ENCODE data around the gene PLCXD3. TPM values are rescaled to one million over a fixed set of nuclear protein-coding genes. Genes with fewer than 3 reads are reported as not detected.

The PLCXD3 gene
- polyA plus RNA-seq, 1 donor (not counting 4 experiments of a cell fraction or from before 2014, with no cell fraction given): not detected

DNA sequence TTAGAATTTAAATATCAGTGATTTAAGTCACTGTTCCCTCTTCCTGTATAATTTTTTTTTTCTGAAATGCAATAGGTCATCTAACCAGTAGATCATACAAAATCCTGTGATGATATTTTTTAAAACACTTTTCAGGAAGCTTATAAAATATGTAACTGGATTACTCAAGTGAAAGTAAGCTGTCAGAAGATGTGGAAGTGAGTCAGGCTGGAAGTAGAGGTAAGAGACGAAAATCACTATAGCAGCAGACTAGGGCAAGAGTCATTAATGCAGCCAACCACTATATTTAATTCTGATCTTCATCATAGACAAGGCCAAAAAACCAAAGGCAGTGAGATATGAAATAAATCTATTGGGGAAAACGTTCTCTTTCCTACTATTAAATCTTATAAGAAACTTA is 231.4 kb downstream of the PLCXD3 start:
- Histone ChIP-seq H3K36me3 (ENCODE audit: control insufficient read depth in 2 of 2, extremely low read depth in 1 of 2, insufficient read depth in 2 of 2, low read length in 2 of 2) (no peaks in the 10 kb centered on the region), H3K27me3 (ENCODE audit: control insufficient read depth, extremely low read depth, insufficient read depth, low read length) (no peaks in the 10 kb centered on the region), H3K9me3 (ENCODE audit: control insufficient read depth, low read depth, low read length) (no peaks in the 10 kb centered on the region), H3K9me1 (ENCODE audit: control insufficient read depth, extremely low read depth, insufficient read depth, low read length) (no peaks in the 10 kb centered on the region), H4K20me1 (ENCODE audit: control insufficient read depth, extremely low read depth, insufficient read depth, low read length) (no peaks in the 10 kb centered on the region), H3K4me2 (ENCODE audit: control insufficient read depth, extremely low read depth, insufficient read depth, low read depth, low read length) (no peak overlapping the region), H3K9ac (ENCODE audit: control insufficient read depth, extremely low read depth, insufficient read depth, low read length) (no peak overlapping the region), H3K4me1 (ENCODE audit: control insufficient read depth, extremely low read depth, insufficient read depth, low read length) (no peaks in the 10 kb centered on the region), H3K4me3 (ENCODE audit: control insufficient read depth in 2 of 3, extremely low read depth in 1 of 3, insufficient read depth in 2 of 3, low read depth in 1 of 3, low read length in 3 of 3) (no peak overlapping the region), H3K79me2 (ENCODE audit: control insufficient read depth, insufficient read depth, low read length) (no peaks in the 10 kb centered on the region), H2AFZ (ENCODE audit: control insufficient read depth, low read length) (no peak overlapping the region), H3K27ac (ENCODE audit: control insufficient read depth, insufficient read depth, low read length) (no peak overlapping the region)
- no peak for DNase-seq (ENCODE audit: low read depth, low spot score)
- dilution Hi-C loops (cut with MboI; ENCODE audit: extremely low pct_ligation_motif_present, low sequenced_read_pairs): no loop called here
- no peak for FAIRE-seq
- TF ChIP-seq, protein P1, sequence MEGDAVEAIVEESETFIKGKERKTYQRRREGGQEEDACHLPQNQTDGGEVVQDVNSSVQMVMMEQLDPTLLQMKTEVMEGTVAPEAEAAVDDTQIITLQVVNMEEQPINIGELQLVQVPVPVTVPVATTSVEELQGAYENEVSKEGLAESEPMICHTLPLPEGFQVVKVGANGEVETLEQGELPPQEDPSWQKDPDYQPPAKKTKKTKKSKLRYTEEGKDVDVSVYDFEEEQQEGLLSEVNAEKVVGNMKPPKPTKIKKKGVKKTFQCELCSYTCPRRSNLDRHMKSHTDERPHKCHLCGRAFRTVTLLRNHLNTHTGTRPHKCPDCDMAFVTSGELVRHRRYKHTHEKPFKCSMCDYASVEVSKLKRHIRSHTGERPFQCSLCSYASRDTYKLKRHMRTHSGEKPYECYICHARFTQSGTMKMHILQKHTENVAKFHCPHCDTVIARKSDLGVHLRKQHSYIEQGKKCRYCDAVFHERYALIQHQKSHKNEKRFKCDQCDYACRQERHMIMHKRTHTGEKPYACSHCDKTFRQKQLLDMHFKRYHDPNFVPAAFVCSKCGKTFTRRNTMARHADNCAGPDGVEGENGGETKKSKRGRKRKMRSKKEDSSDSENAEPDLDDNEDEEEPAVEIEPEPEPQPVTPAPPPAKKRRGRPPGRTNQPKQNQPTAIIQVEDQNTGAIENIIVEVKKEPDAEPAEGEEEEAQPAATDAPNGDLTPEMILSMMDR (optimal IDR thresholded peaks at IDR 0.05 in 1 of 3, IDR thresholded peaks at IDR 0.05 in 1 of 3, conservative IDR thresholded peaks at IDR 0.05 in 1 of 3; ENCODE audit: extremely low read depth in 1 of 3, insufficient read depth in 2 of 3, low read length in 3 of 3): no peak
- no peak for TF ChIP-seq EZH2 (IDR thresholded peaks at IDR 0.05; ENCODE audit: low read length)

DNA sequence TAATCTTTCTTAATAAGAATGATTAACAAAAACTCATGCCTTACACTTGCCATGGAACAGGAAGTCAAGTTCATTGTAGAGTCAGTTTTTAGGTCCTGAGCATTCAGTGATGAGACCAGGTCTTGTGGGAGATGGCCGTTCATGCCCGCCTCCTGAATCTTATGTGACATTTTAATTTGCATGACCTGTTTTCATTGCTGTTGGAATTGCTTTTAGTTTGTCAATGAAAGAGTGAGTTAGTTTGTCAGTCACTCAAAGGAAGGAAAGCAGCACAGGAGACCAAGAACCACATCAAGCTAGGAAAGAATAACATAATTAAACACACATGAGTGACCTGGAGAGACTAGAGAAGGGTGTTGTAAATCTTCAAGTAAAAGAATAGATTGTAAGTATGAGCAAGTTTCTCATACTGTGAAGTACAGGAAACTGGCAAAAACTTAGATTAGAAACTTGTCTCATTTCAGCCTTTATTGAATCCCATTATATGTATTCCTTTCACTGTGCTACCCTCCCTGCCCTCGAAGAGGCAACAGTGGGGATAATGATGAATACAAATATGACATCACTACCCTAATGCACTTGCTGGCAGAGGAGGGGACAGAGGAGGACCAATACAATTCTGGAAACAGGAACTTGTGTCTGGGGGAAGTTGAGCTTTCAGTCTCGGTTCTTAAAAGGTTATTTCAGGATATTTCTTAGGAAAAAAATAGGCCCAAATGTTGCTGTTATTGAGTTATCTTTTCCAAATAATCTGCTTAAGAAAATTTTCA is 232.7 kb downstream of the PLCXD3 start:
- no peak overlapping the region for H3K9ac ChIP-seq (ENCODE audit: control insufficient read depth, extremely low read depth, insufficient read depth, low read length)
- no peak overlapping the region for H3K27ac ChIP-seq (ENCODE audit: control insufficient read depth, insufficient read depth, low read length)
- no peaks in the 10 kb centered on the region for H4K20me1 ChIP-seq (ENCODE audit: control insufficient read depth, extremely low read depth, insufficient read depth, low read length)
- H3K4me3 ChIP-seq (ENCODE audit: control insufficient read depth in 2 of 3, extremely low read depth in 1 of 3, insufficient read depth in 2 of 3, low read depth in 1 of 3, low read length in 3 of 3): no peak overlapping the region
- H3K4me2 ChIP-seq (ENCODE audit: control insufficient read depth, extremely low read depth, insufficient read depth, low read depth, low read length): no peak overlapping the region
- DNase-seq (ENCODE audit: low read depth, low spot score) (no peak), FAIRE-seq (no peak)
- no peaks in the 10 kb centered on the region for H3K79me2 ChIP-seq (ENCODE audit: control insufficient read depth, insufficient read depth, low read length)
- no peaks in the 10 kb centered on the region for H3K9me3 ChIP-seq (ENCODE audit: control insufficient read depth, low read depth, low read length)
- no peaks in the 10 kb centered on the region for H3K27me3 ChIP-seq (ENCODE audit: control insufficient read depth, extremely low read depth, insufficient read depth, low read length)
- no peak overlapping the region for H2AFZ ChIP-seq (ENCODE audit: control insufficient read depth, low read length)
- no peaks in the 10 kb centered on the region for H3K9me1 ChIP-seq (ENCODE audit: control insufficient read depth, extremely low read depth, insufficient read depth, low read length)
- no peaks in the 10 kb centered on the region for H3K4me1 ChIP-seq (ENCODE audit: control insufficient read depth, extremely low read depth, insufficient read depth, low read length)
- no peaks in the 10 kb centered on the region for H3K36me3 ChIP-seq (ENCODE audit: control insufficient read depth in 2 of 2, extremely low read depth in 1 of 2, insufficient read depth in 2 of 2, low read length in 2 of 2)
- dilution Hi-C loops (cut with MboI; ENCODE audit: extremely low pct_ligation_motif_present, low sequenced_read_pairs): no loop called here
- TF ChIP-seq, protein P1 (optimal IDR thresholded peaks at IDR 0.05 in 1 of 3, IDR thresholded peaks at IDR 0.05 in 1 of 3, conservative IDR thresholded peaks at IDR 0.05 in 1 of 3; ENCODE audit: extremely low read depth in 1 of 3, insufficient read depth in 2 of 3, low read length in 3 of 3): no peak
- TF ChIP-seq EZH2 (IDR thresholded peaks at IDR 0.05; ENCODE audit: low read length): no peak
